ENCODE data around the gene CHST5. TPM values are rescaled to one million over a fixed set of nuclear protein-coding genes. Genes with fewer than 3 reads are reported as not detected.
"Not testable (repeated sequence)": the region's sequence is repeated elsewhere in the genome, so short reads cannot be mapped to it uniquely, and the experiment has no call there.

Gene CHST5
- total RNA-seq, 1 donor from 2014 or later = 0.85 TPM

DNA sequence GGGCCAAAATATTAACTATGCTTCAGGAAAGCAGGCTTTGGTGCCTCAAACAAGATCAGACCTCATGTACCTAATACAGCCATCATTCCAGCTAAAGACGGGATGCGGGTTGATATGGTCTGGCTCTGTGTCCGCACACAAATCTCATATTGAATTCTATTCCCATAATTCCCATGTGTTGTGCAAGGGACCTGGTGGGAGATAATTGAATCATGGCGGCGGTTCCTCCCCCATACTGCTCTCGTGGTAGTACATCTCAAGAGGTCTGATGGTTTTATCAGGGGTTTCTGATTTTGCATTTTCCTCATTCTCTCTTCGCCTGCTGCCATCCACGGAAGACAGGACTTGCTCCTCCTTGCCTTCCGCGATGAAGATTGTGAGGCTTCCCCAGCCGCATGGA is 21.6 kb downstream of the CHST5 start:
- peaks cover 13% of the 10 kb centered on the region for H3K4me1 ChIP-seq
- H3K4me3 ChIP-seq = no peak overlapping the region
- intact Hi-C loops (cut with micrococcal nuclease) = no loop called here
- DNase-seq = no peak
- H3K9me3 ChIP-seq (replicated peaks) = no peaks in the 10 kb centered on the region
- no peaks in the 10 kb centered on the region for H3K36me3 ChIP-seq
- no peaks in the 10 kb centered on the region for H3K27me3 ChIP-seq (ENCODE audit: low read depth)
- H3K27ac ChIP-seq (replicated peaks) = no peak overlapping the region
- TF ChIP-seq, protein P1, sequence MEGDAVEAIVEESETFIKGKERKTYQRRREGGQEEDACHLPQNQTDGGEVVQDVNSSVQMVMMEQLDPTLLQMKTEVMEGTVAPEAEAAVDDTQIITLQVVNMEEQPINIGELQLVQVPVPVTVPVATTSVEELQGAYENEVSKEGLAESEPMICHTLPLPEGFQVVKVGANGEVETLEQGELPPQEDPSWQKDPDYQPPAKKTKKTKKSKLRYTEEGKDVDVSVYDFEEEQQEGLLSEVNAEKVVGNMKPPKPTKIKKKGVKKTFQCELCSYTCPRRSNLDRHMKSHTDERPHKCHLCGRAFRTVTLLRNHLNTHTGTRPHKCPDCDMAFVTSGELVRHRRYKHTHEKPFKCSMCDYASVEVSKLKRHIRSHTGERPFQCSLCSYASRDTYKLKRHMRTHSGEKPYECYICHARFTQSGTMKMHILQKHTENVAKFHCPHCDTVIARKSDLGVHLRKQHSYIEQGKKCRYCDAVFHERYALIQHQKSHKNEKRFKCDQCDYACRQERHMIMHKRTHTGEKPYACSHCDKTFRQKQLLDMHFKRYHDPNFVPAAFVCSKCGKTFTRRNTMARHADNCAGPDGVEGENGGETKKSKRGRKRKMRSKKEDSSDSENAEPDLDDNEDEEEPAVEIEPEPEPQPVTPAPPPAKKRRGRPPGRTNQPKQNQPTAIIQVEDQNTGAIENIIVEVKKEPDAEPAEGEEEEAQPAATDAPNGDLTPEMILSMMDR (IDR thresholded peaks at IDR 0.05; ENCODE audit: borderline replicate concordance) = no peak

DNA sequence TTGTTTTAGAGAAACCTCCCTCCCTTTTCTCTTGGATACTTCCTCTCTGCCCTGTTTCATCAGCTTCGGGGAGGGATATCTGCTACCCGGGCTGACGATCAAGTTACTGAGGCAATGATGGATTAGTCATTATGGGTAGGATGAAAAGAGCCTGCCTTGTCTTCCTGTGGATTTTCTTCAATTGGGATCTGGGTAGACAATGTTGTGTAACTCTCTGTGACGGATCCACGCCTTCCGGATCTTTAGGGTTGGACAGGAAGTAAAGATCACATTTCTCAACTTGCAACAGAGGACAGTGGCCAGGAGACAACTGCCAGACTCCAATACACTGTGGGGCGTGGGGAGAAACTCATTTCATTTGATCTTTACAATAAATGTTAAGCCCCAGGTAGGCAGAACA is 29.3 kb downstream of the CHST5 start:
- no peaks in the 10 kb centered on the region for H3K9me3 ChIP-seq (replicated peaks)
- TF ChIP-seq, protein P1 (IDR thresholded peaks at IDR 0.05; ENCODE audit: borderline replicate concordance) = no peak
- no peaks in the 10 kb centered on the region for H3K27me3 ChIP-seq (ENCODE audit: low read depth)
- H3K27ac ChIP-seq (replicated peaks) = peak overlapping the region; percentile 60
- intact Hi-C loops (cut with micrococcal nuclease) = no loop called here
- no peaks in the 10 kb centered on the region for H3K36me3 ChIP-seq
- DNase-seq = no peak
- no peak overlapping the region for H3K4me3 ChIP-seq
- peaks cover 18% of the 10 kb centered on the region for H3K4me1 ChIP-seq

GRCh38 chr16:75506107-75506506 is 29.8 kb downstream of the CHST5 start:
- H3K4me3 ChIP-seq = no peak overlapping the region
- intact Hi-C loops (cut with micrococcal nuclease) = no loop called here
- H3K9me3 ChIP-seq (replicated peaks) = no peaks in the 10 kb centered on the region
- peaks cover 21% of the 10 kb centered on the region for H3K4me1 ChIP-seq
- no peaks in the 10 kb centered on the region for H3K36me3 ChIP-seq
- DNase-seq = no peak
- H3K27ac ChIP-seq (replicated peaks) = peak overlapping the region; percentile 60
- TF ChIP-seq, protein P1 (IDR thresholded peaks at IDR 0.05; ENCODE audit: borderline replicate concordance) = no peak
- H3K27me3 ChIP-seq (ENCODE audit: low read depth) = no peaks in the 10 kb centered on the region

- Histone ChIP-seq H3K4me1 (peaks cover 25% of the 10 kb centered on the region), H3K27me3 (ENCODE audit: low read depth) (no peaks in the 10 kb centered on the region), H3K27ac (replicated peaks) (no peak overlapping the region), H3K9me3 (replicated peaks) (no peaks in the 10 kb centered on the region), H3K4me3 (no peak overlapping the region), H3K36me3 (no peaks in the 10 kb centered on the region)
- DNase-seq = no peak
- TF ChIP-seq, protein P1 (IDR thresholded peaks at IDR 0.05; ENCODE audit: borderline replicate concordance) = no peak
- intact Hi-C loops (cut with micrococcal nuclease) = no loop called here
Observed at GRCh38 chr16:75503801-75504200, 32.1 kb downstream of the CHST5 start.

DNA sequence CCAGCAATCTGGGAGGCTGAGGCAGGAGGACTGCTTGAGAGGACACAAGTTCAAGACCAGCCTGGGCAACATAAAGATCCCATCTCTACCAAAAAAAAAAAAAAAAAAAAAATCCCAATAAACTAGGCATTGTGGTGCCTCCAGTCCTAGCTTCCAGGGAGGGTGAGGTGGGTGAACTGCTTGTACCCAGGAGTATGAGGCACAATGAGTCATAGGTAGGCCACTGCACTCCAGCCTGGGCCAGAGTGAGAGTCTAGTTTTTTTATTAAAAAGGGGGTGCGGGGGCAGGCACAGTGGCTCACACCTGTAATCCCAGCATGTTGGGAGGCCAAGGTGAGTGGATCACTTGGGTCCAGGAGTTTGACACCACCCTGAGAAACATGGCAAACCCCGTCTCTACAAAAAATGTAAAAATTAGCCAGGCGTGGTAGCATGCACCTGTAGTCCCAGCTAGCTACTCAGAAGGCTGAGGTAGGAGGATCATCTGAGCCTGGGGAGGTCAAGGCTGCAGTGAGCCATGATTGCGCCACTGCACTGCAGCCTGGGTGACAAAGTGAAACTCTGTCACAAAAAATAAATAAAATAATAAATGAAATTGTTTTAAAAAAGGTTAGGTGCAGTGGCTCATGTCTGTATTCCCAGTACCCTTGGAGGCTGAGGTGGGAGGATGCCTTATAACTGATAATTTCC is 32.8 kb downstream of the CHST5 start:
- Histone ChIP-seq H3K9me3 (replicated peaks) (no peaks in the 10 kb centered on the region), H3K27ac (replicated peaks) (no peak overlapping the region), H3K36me3 (no peaks in the 10 kb centered on the region), H3K4me1 (peaks cover 31% of the 10 kb centered on the region), H3K4me3 (no peak overlapping the region), H3K27me3 (ENCODE audit: low read depth) (no peaks in the 10 kb centered on the region)
- TF ChIP-seq, protein P1 (IDR thresholded peaks at IDR 0.05; ENCODE audit: borderline replicate concordance) = no peak
- intact Hi-C loops (cut with micrococcal nuclease) = no loop called here
- DNase-seq = no peak

DNA sequence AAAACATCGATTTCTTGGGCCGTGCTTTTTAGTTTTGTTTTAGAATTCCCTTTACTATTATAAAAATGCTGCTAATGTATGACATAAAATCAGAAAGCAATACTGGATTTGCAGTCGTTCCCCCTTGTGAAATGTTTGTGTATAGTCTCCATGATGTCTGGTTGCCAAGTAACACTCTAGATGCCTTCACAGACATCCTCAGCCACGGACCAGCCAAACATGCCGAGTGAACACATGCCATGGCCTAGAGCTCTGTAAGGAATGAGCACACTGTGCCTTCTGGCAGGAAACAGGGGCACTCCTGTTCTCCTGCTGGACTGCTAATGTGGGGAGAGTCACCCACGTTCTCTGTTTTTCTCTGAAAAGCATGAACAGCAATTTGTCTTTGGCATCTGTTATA is 34.1 kb downstream of the CHST5 start:
- H3K27me3 ChIP-seq (ENCODE audit: low read depth); H3K9me3 ChIP-seq (replicated peaks); intact Hi-C loops (cut with micrococcal nuclease); H3K4me3 ChIP-seq; H3K36me3 ChIP-seq: not testable (repeated sequence)
- peak; percentile 49 for DNase-seq
- peak overlapping the region; percentile 60 for H3K27ac ChIP-seq (replicated peaks)
- peaks cover 30% of the 10 kb centered on the region for H3K4me1 ChIP-seq
